T-helper 1 cell (primary cell): ENCODE results near the gene IGSF23.
"Not testable (repeated sequence)": the region's sequence is repeated elsewhere in the genome, so short reads cannot be mapped to it uniquely, and the experiment has no call there.

Experiments used
- DNase-seq, 5 donors: peaks; one replicate each; pipeline ENCODE4 v3.0.0-alpha.2; 2012 to 2020

Gene IGSF23

DNA sequence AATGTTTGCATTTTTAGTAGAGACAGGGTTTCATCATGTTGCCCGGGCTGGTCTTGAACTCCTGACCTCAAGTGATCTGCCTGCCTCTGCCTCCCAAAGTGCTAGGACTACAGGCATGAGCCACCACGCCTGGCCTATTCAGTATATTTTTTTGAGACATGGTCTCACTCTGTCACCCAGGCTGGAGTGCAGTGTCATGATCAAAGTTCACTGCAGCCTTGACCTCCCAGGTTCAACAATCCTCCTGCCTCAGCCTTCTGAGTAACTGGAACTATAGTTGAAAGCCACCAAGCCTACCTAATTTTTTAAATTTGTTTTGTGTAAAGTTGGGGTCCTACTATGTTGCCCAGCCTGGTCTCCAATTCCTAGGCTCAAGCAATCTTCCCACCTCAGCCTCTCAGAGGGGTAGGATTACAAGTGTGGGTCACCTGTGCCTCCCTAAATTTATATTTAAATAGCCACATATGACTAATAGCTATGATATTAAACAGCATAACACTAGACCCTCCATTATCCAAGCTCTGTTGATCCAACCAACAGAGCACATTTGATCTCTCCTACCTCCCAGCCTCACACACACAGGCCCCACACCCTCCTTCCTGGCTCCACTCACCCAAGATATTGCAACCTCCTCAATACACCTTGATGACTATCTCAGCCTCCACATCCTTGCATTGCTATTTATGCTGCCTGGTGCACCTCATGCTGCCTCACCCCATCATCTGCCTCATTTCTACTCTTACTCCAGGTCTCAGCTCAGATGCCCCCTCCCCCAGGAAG is 55.8 kb downstream of the IGSF23 start:
- DNase-seq, result no peak

DNA sequence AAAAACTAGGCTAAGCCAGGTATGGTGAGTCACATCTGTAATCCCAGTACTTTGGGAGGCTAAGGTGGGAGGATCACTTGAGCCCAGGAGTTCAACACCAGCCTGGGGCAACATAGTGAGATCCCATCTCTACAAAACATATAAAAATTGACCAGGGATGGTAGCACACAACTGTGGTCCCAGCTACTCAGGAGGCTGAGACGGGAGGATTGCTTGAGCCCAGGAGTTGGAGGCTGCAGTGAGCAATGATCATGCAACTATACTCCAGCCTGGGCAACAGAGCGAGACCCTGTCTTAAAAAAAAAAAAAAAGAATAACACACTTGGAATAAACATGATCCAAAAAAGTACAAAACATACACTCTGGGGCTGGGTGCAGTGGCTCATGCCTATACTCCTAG is 56.7 kb downstream of the IGSF23 start:
- not testable (repeated sequence) for DNase-seq

DNA sequence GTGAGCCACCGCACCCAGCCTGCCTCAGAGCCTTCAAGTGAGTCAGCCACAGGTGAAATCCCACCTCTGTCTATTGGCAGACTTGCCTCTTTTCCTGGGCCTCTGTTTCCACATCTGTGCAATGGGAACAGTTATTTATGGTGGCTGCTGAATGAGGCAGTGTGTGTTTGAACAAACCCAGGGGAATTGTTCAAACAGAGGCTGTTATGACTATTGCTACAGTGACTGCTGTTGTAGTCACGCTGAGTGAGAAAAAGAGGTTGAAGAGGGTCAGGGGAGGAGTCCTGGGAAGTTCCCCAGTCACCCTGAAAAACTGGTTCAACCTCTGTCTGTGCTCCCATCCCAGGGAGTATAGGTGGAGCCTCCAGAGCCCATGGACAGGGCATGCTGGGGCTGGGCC is 58.0 kb downstream of the IGSF23 start, which contains the start of gene CEACAM19:
TSS of gene CEACAM19 (plus strand) at position 83 of the 400 bp plus-strand sequence. CDS start 450 bp downstream, outside the sequence.
- no peak for DNase-seq

DNA sequence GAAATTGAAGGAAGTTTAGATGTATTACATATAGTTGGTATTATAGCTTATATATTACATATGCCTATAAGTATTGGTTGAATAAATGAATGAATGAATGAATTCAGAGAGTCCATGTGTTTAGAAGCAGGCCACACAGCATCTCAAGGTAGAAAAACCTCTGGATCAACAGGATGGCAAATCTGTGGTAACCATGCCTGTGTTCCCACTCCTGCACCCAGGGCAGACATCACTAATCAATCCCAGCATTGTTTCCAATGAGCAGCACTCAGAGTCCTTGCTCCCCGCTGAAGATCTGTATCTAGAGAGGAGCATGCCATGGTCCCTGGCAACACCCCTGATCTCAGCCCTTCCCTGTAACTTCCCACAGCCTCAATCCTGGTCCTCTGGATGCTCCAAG is 58.9 kb downstream of the IGSF23 start:
- no peak for DNase-seq

DNA sequence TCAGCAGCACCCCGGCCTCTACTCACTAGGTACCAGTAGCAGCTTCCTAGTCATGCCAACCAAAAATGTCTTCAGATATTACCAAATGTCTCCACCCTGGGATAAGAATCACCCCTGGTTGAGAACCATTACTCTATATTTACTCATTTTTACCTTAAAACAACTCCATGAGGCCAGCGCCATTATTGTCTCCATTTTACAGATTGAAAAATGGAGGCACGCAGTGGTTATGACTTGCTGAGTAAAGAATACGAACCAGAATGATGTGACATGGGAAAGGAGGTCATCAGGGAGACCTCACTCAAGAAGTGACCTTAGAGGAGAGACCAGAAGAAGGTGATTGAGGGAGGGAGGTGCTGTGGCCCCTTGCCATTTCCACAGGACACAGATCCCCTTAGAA is 60.1 kb downstream of the IGSF23 start:
- no peak for DNase-seq

DNA sequence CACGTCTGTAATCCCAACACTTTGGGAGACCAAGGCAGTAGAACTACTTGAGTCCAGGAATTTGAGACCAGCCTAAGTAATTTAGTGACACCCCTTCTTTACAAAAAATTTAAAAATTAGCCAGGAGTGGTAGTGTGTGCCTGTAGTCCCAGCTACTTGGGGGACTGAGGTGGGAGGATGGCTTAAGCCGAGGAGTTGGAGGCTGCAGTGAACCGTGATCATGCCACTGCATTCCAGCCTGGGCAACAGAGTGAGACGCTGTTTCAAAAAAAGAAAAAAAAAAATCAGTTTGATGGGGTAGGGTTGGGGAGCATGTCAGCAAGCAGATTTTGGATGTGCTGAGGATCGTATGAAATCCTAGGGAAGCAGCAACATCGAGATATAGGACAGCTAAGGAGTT is 62.2 kb downstream of the IGSF23 start:
- DNase-seq, result no peak

DNA sequence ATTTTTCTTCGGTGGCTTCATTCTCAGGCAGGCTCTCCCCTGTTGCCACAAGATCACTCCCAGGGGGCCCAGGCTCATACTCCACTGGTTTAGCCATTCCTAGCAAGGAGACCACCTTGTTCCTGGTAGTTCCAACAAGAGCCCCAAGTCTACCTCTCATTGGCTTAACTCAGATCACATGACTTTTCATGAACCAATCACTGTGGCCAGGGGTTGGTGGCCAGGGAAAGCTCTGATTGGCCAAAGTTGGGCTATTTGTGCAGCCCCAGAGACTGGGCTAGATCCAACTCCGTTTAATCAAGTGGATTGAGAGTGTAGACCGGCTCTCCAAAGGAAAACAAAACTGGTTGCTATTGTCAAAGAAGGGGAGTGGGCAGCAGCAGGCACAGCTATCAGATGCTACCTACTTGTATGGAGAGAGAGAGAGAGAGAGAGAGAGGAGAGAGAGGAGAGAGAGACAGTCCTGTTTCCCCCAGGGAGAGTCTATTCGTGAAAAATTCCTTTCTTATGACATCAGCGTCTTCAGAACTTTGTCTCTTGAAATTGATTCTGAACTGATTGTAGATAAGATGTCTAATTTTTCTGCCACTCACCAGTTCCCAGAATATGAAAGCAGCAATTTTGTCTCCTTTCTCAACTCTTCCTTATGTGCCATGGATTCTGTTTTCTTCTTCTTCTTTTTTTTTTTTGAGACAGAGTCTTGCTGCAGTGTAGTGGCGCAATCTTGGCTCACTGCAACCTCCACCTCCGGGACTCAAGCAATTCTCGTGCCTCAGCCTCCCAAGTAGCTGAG is 63.9 kb downstream of the IGSF23 start:
- DNase-seq, result no peak

DNA sequence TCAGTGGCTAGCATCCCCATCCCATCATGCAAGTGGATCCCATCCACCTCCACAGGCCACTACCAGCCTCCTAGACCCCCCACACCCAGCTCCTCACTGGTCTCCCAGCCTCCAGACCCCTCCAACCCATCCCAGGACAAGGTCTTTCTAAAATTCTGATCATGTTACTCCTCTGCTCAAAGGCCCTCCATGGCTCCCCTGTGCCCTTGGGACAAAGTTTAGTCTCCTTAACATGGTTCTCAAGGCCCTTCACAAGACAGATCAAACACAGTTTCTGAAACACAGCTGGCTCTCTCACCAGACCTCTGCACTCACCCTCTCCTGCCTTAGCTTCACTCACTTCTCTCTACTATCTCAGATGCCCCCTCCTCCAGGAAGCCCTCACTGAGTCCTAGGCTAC is 67.2 kb downstream of the IGSF23 start:
- DNase-seq, result no peak

DNA sequence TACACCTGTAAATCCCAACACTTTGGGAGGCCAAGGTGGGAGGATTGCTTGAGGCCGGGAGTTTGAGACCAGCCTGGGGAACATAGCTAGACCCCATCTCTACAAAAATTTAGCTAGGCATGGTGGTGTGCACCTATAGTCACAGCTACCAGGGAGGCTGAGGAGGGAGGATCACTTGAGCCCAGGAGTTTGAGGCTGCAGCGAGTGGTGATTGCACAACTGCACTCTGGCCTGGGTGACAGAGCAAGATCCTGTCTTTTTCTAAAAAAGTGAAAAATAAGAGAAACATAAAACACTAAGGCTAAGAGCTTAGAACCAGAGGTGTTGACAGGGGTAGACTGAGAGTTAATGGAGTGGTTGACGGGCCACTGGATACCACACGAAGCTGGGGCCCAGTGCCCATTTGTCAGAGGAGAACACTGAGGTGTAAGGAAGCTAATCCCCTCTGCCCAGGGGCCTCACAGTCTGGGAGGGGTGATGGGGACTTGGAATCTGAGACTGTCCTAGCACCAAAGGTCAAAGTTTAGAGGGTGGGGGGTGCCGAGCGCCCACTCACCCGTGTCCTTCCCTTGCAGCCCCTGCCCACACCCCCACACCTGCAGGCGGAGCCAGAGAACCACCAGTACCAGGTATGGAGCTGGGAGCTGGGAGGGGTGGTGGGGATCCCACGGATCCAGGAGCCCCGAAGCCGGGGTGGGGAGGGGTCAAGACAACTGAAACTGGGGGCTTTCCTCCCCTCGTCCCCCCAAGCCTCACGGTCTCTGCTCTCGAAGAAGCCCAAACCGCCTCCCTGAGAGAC is 68.8 kb downstream of the IGSF23 start:
- DNase-seq, result no peak

DNA sequence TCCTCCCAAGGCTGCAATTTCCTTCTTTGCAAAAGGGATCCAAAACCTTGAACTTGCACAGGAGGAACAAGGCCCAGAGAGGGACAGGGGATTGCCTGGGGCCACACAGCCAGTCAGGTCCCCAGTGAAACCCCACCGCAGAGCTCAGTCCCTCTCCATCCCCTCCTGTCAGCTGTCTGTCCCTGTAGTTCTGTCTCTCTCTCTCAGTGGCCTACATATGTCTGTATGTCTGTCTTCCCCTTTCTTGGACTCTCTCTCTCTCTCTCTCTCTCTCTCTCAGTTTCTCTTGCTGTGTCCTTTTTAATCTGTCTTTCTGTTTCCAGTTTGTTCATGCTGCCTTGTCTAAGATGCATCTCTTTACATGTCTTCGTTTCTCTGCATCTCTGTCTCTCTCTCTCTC is 69.4 kb downstream of the IGSF23 start:
- DNase-seq, result no peak

DNA sequence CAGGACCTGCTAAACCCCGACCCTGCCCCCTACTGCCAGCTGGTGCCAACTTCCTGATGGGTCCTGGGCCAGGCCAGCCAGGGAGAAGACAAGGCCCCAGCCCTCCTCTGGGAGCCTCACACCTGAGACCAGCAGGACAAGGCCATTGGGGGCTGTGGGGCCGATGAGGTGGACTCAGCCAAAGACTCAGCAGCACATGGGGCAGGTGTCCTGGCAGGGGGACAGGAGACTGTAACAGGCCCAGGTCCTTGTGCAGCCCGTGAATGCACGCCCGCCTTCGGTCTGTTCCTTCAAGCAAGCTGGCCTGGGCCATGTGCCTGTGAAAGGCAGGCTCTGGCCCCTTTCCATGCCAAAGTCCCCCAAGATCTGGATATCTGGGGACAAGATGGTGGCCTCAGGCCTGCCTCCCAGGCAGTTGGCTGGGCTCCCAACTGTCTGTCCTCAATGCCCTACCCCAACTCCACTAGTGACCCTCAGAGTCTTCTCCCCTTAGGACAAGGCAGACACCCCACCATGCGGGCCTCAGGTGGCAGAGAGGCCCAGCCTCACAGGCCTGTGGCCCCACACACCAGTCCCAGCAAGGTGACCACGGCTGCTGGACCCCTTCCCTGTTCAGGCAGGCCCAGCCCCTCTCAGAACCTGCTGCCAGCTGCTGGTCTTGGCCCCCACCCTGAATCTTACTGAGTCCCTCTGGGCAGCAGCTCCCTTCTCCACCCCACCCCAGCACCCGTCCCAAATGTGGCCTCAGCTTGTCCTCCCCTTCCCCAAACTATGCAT is 70.3 kb downstream of the IGSF23 start:
- no peak for DNase-seq

DNA sequence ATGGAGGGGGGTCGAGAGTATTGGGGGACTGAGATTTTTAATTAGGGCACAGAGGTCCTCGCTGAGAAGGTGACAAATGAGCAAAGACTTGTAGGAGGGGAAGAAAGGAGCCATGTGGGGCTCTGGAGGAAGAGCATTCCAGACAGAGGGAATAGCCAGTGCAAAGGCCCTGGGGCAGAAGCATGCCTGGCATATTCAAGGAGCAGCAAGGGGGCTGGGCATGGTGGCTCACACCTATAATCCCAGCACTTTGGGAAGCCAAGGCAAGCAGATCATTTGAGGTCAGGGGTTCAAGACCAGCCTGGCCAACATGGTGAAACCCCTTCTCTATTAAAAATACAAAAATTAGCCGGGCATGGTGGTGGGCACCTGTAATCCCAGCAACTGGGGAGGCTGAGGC is 71.0 kb downstream of the IGSF23 start:
- not testable (repeated sequence) for DNase-seq

DNA sequence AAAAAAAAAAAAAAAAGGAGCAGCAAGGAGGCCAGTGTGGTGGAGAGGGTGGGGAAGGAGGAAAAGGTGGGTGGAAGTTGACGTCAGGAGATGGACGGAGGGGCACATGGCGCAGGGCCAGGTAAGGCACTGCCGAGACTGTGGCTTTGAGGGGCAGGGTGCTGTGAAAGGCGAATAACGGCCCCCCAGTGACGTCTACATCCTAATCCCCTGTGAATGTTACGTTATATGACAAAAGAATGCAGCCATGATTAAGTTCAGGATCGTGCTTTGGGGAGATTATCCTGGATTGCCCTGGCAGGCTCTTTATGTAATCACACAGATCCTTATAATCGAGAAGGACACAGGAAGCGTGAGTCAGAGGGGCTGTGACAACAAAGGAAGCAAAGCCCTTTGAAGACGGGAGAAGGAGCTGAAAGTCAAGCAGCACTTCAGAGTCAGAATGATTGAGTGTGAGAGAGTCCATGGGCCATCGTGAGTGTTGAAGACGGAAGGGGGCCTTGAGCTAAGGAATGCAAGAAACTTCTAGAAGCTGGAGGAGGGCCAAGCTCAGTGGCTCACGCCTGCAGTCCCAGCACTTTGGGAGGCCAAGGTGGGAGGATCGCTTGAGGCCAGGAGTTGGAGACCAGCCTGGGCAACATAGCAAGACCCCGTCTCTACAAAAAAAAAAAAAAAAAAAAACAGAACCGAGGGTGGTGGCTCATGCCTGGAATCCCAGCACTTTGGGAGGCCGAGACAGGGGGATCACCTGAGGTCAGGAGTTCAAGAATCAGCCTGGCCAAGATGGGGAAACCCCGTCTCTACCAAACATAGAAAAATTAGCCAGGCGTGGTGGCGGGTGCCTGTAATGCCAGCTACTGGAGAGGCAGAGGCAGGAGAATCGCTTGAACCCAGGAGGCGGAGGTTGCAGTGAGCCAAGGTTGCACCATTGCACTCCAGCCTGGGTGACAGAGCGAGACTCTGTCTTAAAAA is 71.8 kb downstream of the IGSF23 start:
- no peak for DNase-seq

DNA sequence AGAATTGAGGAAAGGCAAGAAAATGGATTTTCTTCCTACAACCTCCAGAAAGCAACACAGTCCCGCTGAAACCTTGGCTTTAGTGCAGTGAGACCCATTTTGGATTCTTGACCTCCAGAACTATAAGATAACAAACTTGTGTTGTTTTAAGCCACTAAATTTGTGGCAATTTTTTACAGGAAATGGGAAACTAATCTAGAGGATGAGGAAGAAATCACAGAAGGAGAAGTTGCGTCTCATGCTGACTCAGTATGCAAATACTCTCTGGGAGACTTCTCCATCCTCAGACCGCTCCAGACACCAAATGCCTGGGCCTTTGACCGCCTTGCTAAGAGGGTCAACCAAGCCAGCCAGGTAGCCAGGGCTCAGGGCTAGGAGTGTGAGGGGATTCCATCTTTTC is 72.5 kb downstream of the IGSF23 start:
- DNase-seq, result no peak
